GM19240 (cell line): Measurements from ENCODE around the gene RUNX1.

Experiments used
- DNase-seq: peaks from one replicate; pipeline ENCODE4 v3.0.0; 2011; ENCODE audit warnings: low spot score; ENCODE audit not compliant: insufficient read length

RUNX1 gene

DNA sequence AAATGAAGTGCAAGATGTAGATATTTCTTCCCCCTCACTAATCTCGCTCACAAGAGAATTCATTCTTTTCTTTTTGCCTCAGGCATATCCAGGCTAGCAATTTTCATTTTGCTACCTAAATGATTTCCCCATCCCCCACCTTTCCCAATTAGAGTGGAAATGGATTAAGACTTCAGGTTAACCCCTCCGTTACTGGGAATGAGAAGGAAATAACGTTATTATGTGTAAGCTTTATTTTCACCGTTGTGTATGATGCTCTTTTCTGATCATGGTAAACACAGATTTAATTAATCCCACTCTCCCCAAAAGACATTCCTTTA lies 143.9 kb downstream of the RUNX1 start:
- no peak for DNase-seq

- no peak for DNase-seq
Observed at GRCh38 chr21:34904526-34905217, 144.4 kb downstream of the RUNX1 start.

DNA sequence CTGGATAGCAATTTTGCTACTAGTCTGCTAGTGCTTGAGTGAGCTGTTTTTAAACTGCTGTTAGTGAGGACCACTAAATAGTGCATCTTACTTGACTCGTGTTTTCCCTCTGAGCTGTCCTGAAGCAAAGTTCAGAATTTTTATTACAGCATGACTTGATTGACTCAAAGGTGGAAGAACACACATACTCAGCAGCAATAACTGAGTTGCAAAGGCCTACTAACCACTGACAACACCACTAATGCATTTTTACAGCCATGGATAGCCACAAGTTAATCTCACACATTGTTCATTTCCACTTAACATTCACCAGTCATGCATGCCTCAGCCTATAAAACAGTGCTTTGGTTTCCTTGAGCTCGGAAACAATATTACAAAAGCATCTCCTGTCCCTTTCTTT lies 148.7 kb downstream of the RUNX1 start:
- no peak for DNase-seq

GRCh38 chr21:34899760-34900159 lies 149.3 kb downstream of the RUNX1 start:
- no peak for DNase-seq

- DNase-seq = no peak
Observed at GRCh38 chr21:34899302-34899701, 149.8 kb downstream of the RUNX1 start.

DNA sequence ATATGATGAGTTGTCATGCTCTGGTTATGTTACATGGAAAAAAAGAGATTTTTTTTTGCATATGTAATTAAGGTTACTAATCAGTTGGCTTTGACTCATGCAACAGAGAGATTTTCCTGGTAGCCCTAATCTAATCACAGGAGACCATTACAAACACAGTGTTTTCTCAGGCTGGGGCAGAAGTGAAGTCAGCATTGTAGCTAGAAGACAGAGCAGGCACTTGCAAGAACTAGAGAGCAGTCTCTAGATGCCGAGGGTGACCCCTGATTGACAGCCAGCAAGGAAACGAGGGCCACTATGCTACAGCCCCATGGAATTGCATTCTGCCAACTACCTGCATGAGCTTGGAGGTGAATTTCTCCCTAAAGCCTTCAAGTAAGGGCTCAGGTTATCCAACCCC lies 151.3 kb downstream of the RUNX1 start:
- DNase-seq = no peak

DNA sequence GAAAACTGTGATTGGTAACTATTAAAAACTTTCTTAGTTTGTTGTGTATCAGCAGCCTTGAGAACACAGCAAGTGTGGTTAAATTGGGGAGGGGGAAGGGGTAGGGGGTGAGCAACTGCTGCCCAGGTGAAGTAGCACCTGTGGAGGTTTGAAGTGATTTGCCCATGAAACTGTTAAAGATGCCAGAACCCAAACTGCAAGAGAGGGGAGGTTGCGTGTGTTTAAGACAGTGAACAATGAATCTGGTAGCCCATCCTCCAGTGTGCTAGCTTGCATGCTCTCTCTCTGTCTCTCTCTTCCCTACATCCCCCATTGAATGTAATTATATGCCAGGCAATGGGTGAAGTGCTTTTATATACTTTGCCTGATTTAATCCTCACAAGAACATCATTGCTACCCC lies 154.7 kb downstream of the RUNX1 start:
- no peak for DNase-seq

DNA sequence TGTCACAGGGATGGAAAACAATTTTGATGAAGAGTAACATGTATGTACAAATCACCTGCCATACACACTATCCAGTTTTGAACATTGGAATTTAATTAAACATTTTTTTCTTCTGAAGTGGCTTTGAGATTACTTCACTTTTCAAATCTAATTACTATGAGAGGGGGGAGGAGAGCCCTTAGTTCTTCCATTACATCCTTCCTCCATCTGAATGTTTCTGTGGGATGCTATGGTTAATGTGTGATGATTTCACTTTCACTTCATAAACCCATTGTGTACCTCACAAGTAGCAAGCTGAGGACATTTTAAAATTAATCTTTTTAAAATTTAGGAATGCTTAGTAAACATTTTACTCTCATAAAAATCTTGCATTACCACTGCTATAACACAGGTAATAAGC lies 156.9 kb downstream of the RUNX1 start:
- no peak for DNase-seq

- no peak for DNase-seq
Observed at GRCh38 chr21:34891613-34891943, 157.5 kb downstream of the RUNX1 start.

DNA sequence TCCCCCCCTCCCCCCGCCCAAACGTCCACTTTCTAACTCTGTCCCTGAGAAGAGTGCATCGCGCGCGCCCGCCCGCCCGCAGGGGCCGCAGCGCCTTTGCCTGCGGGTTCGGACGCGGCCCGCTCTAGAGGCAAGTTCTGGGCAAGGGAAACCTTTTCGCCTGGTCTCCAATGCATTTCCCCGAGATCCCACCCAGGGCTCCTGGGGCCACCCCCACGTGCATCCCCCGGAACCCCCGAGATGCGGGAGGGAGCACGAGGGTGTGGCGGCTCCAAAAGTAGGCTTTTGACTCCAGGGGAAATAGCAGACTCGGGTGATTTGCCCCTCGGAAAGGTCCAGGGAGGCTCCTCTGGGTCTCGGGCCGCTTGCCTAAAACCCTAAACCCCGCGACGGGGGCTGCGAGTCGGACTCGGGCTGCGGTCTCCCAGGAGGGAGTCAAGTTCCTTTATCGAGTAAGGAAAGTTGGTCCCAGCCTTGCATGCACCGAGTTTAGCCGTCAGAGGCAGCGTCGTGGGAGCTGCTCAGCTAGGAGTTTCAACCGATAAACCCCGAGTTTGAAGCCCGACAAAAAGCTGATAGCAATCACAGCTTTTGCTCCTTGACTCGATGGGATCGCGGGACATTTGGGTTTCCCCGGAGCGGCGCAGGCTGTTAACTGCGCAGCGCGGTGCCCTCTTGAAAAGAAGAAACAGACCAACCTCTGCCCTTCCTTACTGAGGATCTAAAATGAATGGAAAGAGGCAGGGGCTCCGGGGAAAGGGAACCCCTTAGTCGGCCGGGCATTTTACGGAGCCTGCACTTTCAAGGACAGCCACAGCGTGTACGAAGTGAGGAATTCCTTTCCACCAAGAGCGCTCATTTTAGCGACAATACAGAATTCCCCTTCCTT lies 158.1 kb downstream of the RUNX1 start:
- no peak for DNase-seq

GRCh38 chr21:34890470-34890723 lies 158.7 kb downstream of the RUNX1 start:
- peak; percentile 3 for DNase-seq

- DNase-seq = peak; percentile 72
Observed at GRCh38 chr21:34889676-34890469, 159.2 kb downstream of the RUNX1 start.

GRCh38 chr21:34889320-34889675 lies 159.8 kb downstream of the RUNX1 start:
- no peak for DNase-seq

DNA sequence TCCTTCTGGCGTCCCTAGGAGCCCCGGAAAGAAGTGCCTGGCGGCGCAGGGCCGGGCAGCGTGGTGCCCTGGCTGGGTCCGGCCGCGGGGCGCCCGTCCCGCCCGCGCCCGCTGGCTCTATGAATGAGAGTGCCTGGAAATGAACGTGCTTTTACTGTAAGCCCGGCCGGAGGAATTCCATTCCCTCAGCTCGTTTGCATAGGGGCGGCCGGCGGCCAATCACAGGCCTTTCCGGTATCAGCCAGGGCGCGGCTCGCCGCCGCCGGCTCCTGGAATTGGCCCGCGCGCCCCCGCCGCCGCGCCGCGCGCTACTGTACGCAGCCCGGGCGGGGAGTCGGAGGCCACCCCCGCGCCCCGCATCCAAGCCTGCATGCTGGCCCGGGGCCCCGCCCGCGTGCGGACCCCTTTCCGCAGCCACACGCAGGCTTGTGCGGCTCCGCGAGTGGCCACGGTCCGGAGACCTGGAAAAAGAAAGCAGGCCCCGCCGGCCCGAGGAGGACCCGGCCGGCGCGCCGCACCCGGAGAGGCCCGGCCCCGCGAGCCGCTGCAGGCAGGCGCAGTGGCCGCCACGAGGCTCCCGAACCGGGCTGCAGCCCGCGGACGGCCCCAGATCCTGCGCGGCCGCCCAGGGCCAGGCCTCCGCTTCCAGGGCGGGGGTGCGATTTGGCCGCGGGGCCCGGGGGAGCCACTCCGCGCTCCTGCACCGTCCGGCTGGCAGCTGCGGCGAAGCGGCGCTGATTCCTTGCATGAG lies 160.4 kb downstream of the RUNX1 start:
- peak; percentile 60 for DNase-seq

DNA sequence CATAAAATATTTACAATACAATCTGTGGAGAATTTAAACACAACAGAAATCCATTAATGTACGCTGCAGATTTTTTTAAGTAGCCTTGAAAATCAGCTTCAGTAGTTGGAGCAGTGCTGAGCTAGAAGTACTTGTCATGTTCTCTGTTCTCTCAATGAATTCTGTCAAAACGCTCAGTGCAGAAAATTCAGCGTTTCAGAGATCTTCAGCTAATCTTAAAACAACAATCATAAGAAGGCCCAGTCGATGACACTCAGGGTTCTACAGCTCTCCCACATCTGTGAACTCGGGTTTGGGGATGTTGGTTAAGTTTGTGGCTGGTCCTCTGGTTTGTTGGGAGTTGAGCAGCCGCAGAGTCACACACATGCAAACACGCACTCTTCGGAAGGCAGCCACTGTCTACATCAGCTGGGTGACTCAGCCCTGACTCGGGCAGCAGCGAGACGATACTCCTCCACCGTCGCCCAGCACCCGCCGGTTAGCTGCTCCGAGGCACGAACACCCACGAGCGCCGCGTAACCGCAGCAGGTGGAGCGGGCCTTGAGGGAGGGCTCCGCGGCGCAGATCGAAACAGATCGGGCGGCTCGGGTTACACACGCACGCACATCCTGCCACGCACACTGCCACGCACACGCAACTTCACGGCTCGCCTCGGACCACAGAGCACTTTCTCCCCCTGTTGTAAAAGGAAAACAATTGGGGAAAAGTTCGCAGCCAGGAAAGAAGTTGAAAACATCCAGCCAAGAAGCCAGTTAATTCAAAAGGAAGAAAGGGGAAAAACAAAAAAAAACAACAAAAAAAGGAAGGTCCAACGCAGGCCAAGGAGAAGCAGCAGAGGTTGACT lies 161.2 kb downstream of the RUNX1 start:
- peak; percentile 54 for DNase-seq

DNA sequence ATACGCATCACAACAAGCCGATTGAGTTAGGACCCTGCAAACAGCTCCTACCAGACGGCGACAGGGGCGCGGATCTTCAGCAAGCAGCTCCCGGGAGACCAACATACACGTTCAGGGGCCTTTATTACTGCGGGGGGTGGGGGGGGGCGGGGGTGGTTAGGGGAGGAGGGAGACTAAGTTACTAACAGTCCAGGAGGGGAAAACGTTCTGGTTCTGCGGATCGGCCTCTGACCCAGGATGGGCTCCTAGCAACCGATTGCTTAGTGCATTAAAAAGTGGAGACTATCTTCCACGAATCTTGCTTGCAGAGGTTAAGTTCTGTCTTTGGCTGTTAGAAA lies 162.0 kb downstream of the RUNX1 start:
- DNase-seq = no peak

DNA sequence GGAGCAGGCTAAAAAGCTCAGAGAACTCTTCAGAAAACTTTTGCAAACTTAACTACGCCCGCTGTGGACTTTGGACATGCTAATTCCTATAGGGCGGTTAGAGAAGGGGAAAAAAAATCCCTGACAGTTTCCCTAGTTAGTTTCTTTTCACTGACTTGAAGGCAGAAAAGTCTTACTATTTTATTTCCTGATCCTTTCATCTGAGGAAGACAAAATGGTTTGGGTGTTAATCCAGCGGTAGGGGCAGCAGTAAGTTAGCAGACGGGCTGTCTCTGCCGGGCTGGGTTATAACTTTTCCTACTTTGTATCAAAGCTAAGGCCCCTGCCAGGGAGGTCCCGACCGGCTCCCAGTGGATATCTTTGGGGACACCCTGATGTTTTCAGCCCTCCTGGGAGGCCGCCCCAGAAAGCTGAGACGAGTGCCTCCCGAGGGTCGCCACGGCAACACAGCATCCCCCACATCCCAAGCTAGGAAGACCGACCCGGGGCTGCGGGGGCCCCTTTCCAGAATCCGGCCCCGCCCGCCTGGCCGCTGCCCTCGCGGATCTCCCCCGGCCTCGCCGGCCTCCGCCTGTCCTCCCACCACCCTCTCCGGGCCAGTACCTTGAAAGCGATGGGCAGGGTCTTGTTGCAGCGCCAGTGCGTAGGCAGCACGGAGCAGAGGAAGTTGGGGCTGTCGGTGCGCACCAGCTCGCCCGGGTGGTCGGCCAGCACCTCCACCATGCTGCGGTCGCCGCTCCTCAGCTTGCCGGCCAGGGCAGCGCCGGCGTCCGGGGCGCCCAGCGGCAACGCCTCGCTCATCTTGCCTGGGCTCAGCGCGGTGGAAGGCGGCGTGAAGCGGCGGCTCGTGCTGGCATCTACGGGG lies 162.6 kb downstream of the RUNX1 start:
- DNase-seq = no peak

GRCh38 chr21:34885626-34886239 lies 163.4 kb downstream of the RUNX1 start:
- no peak for DNase-seq

- DNase-seq = no peak
Observed at GRCh38 chr21:34885125-34885524, 164.0 kb downstream of the RUNX1 start.
